Pulmonary artery endothelial cell (primary cell): Measurements from ENCODE around the gene LYST. TPM values are rescaled to one million over a fixed set of nuclear protein-coding genes. Genes with fewer than 3 reads are reported as not detected.

Experiments used
- DNase-seq: peaks from one replicate; pipeline ENCODE4 v3.0.0-alpha.2; 2011; ENCODE audit warnings: low read depth, low spot score
- total RNA-seq: library from RNA; depleted of rRNA; stranded (reverse); fragments of >200 nt; gene quantifications from 2 replicates; pipeline ENCODE4 v1.2.3, GENCODE V29; 2014

The LYST gene
- total RNA-seq, 1 donor from 2014 or later: 10.0 TPM

DNA sequence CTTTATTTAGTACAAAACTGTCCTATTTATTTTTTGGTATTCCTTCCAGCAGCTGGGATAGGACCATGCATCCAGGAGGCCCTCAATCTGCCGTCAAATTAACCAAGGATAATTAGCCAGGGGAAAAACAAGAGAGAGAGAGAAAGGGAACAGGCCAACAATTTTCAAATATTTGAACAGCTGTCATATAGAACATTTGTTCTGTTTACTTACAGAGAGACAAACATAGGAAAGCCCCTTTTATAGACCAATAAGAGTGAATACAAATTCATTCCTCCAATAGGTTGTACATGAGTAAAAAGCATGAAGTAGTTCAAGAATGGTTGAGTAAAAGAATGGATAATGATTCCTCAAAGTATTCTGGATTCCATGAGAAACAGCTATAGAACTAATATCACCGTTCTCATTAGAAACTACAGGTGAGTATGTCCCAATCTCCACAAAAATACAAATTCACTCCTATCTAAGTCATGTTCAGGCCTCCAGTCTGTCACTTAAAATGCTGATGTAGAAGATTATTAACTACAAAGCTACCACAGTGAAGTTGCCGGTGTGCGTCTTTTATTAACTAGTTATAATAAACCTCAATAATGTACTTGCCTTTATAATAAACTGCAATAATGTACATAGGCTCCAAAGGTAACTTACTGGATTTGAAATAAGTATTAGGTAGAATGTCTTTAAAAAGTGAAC, 152.4 kb downstream of the LYST start:
- DNase-seq: no peak

DNA sequence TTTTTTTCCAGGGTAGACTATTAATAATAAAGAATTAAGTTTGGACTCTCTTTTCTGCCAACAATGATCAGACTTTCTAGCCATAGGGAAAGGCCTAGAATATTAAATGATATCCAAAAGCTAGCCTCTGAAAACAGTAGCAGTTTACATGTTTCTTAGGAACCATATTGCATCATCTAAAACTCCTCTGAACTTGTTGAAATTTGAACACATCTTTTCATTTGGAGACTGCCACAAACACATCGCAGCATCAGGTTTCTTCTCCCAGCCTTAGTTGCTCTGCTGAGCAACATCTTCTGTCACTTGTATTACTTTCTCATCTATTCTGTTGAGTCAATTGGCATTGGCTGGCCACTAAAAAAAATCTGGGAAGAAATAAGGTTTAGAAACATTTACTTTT, 153.9 kb downstream of the LYST start:
- DNase-seq: no peak

DNA sequence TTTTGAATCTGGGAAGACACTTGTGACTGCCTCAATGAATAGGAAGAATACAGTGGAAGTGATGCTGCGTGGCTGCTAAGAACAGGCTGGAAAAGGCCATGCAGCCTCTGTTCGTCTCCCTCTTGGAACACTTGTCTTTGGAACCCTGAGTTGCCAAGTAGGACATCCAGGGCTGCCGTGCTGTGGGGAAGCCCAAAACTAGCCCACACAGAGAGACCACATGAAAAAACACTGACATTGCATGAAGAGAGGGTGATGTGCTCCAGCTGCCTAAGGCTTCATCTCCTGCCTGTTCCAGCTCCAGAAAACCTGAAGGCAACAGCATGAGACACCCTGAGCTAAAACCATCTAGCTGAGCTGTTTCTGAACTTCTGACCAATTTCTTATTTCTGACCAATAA, 156.0 kb downstream of the LYST start:
- no peak for DNase-seq

DNA sequence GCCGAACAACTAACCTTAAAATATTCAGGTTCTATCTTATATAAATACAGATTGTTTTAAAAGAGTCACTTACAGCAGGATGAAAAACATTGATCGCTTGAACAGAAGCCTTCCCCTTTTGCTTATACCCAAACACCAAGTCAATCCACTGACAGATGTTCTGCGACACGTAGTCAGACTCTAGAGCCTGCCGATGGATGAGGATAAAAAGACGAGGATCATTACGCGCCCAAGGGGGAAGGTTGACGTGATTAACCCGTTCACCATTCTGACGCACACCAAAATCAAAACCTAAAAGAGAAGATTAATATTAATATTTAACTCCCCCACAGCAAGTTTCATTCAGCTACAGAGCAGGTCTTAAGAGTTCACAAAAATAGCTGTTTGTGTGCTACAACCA, 157.7 kb downstream of the LYST start:
- DNase-seq: no peak

DNA sequence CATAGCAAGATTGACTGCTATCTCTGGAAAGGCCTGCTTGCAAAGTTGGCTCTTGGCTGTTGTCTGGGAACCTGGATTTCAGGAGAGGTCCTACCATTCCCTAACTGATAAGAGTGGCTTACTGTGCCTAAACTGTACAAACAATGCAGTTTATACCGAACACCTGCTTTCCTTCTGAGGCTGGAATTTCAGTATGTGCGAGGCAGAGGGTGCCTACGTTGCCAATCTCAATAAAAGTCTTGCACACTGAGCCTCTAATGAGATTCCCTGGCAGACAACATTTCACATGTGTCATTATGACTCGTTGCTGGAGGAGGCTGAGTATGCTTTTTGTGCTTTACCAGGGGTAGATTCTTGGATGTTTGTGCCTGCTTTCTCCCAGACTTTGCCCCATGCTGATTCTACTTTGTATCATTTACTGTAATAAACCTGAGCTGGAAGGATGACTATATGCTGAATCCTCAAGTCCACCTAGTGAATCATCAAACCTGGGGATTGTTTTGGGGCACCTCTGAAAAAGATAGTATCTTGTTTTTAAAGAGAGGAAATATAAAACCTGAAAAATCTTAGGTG, 158.2 kb downstream of the LYST start:
- DNase-seq: no peak

DNA sequence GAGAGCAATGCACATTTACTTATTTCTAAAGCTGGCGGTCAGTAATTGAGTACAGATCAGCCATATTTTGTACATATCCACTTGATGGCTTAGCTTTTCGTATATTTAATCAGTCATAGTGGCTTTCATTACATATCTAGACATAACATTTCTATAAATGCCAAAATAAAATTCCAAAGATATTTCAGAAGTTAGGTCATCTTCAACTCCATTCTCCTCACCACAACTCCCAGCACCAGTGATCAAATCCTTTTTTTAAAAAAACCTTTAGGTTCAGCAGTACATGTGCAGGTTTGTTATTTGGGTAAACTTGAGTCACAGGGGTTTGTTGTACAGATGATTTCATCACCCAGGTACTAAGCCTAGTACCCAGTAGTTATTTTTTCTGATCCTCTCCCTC, 163.2 kb downstream of the LYST start:
- DNase-seq: no peak

DNA sequence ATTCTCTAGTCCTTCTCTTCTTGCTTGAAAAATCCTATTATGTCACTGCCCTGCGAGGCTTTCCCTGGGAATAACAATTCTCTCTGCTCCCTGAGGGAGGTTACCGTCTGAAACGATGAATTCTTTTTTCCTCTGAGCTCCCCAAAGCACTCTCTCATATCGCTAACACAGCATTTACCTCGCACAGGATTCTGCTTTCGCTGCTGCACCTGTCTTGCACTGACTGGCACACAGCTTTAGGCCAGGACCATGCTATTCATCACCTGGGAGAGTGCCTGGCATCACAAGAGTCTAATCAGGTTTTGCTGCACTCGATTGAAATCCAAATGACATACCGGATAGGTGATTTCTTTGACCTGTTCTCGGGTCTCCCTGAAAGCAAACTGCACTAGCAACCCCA, 164.3 kb downstream of the LYST start:
- DNase-seq: no peak

DNA sequence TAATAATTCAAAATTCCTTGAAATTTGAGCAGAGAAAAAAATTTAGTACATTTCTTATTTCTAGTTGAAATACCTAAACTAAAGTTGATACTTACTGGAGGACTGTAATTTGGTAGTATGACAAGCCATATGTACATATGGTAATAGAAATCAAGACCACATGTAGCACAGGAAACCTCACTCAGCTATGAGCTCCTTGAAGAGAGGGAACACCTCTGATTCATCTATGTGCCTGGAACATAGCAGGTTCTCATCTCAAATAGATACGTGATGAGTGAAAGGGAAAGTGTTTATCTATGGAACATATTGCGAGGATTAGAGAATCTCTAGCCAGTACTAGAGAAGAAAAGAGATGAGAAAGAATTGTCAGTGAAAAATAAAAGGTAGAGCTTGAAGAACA, 169.2 kb downstream of the LYST start:
- no peak for DNase-seq

DNA sequence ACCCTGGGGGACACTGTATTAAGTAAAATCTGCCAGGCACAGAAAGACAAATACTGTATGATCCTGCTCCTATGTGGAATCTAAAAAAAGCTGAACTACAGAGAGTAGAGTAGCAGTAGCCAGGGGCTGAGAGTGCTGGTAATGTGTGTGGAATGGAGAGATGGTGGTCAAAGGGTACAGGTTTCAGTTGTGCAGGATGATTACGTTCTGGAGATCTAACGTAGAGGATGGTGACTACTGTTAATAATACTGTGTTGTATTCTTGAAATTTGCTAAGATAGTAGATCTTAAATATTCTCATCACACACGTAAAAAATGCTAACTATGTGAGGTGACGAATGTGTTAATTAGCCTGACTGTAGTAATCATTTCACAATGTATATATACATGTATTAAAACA, 177.3 kb downstream of the LYST start:
- no peak for DNase-seq

DNA sequence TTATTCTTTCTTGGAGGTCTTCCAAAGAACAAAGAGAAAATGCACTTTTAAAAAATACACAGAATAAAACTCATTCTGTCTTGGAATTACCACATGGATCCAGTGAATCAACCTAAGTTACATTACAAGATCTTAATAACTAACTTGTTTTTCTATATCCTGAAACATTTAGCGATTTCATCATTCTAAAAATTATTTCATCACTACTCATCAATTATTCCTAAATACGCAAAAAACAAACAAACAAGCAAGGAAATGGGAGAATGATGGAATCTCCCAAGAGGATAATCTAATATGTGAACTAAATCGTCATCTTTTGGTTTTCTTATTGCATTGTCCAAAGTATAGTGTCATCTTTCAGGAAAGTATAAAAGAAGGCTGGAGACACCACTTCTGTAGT, 178.6 kb downstream of the LYST start:
- no peak for DNase-seq

DNA sequence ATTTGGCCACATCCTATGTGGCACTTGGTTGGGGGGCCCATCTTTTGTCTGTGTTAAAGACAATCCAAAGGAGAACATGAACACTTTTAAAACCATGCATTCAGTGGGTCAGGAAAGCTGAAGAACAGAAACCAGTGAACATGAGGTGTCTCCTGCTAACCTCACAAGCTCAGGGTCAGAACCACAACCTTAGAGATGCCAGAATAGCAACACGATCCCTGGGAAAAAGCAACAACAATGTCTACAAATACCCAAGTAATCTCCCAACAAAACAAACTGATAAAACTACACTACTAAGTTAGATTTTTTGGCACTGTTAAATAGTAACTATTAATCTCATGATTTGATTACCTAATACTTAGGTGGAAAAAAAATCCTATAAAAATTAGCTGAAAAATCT, 183.1 kb downstream of the LYST start:
- no peak for DNase-seq

DNA sequence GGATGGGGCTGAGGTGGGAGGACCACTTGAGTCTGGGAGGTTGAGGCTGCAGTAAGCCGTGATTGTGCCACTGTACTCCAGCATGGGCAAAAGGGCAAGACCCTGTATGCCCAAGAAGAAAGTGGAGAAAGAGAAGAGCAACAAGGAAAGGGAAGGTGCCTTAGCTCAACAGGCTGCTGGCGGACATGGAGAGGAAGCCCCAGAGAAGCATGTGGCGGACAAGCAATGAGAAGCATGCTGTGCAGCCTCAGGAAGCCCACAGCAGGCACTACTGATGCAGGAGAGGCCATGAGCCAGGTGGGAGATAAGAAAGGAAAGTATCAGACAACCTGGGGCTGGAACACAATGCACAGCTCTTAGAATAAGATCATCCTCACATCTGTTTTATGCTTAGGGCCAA, 184.5 kb downstream of the LYST start:
- DNase-seq: no peak

DNA sequence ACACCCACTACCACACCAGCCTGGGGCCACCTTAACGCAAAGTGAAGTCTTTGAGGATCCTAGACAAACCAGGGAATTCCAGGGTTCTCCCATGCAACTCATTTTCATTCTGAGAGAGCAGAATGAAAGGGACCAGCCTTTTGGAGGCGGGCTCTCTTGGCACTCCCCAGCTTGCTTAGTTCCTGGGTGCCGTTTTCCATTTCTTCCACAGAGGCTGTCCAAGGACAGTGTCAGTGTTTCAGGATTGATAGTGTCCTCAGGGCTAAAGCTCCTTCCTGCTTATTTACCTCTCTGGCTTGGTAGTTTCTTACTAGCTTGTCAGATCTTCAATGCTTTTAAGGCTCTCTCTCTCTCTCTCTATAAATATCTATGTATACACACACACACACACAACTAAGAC, 187.1 kb downstream of the LYST start:
- DNase-seq: no peak

DNA sequence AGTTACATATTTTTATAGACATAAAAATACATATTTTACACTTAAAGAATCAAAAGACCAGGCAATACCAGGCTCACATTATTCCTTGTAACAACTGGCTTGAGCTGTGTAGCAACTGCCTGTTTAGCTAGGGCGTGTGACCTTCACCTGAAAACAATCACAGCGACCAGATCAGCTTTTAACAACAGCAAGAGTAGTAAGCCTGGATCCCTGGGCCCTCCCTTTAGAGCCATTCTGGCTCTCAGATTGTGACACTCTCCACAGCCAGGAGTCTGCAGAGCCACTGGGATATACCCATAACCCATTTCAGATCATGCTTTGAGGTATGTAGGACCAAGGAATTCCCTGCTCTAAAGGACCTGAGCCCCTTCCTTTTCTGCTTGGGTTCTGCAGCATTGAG, 187.7 kb downstream of the LYST start:
- no peak for DNase-seq

DNA sequence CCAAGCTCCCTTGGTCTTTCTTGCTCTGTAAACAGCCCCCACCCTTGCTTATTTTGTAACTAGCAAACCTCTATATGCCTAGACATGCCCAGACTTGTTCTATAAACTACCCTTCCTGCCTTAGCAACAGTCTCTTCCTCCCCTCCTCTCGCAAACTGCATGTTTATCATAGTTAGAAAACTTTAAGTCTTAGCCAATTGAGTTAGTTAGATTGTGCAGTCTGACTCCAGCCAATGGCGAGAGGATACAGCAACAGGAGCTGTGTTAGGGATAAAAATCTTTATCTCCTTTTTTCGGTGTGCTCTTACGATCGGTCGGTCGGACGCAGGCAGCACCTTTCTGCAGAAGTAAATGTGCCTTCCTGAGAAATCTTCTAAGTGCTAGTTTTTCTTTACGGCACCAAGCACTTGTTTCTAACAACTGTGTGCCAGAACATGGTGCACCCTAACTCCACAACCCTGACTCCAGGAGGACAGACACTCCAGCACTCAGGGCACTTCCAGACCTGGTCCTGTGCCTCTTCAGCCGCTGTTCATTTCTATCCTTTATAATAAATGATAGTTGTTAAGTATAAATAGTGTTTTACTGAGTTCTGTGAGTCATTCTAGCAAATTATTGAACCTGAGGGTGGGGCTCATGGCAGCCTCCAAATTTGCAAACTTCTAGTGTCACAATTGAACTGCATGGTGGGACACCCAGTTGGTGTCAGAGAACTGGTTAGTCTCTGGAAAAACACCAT, 191.4 kb downstream of the LYST start:
- no peak for DNase-seq

DNA sequence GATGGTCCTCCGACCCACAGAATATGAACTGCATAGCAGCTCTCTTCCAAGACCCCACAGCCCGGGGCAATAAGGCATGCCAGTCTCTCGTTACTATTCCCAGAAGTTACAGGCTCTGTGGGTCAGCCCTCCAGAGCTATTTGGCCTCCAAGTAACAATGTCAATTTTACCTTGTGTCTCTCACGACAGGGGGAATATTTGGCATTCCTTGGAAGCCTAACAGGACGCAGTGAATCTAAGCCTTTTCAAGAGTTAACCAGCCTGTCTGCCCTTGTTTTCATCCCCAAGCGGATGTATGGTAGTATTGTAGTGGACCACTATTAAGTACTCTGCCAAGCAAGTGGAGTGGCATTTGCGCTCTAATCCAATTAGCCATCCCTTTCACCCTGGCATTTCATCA, 192.7 kb downstream of the LYST start:
- no peak for DNase-seq

DNA sequence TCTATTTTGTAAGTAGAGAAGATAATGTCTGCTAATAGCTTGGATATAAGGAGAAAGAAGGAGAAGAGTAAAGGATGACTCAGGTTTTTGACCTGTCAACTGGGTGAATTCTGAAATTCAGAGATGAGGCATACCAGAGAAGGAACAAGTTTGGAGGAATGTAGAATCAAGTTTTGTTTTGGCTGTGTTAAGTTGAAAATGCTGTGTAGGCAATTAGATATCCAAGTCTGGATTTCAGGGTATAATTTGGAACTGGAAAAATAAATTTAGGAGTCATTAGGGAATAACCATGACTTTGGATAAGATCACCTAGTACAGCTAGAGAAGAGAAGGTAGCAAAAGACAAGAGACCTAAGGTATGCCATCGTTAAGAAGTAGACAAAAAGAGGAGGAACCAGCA, 194.7 kb downstream of the LYST start:
- DNase-seq: no peak

DNA sequence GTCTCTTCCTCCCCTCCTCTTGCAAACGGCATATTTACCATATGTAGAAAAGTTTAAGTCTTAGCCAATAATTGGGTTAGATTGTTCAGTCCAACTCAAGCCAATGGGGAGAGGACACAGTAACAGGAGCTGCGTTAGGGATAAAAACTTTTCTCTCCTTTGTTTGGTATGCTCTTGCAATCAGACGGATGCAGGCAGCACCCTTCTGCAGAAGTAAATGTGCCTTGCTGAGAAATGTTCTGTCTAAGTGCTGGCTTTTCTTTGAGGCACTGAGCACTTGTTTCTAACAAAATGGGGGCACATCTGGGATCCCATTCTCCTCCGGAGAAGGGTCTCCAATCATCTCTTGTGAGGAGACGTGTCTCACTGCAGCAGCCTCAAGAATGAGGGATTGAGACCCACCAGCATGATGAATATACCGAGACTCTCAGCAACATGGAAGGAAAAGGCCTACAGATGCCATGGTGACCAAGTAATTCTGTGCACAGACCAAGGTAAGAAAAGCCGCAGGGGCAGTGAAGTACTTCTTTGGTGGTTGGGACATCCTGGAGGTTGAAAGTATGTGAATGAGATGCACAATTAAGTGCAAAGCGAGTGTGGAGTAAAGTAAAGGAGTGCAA, 196.4 kb downstream of the LYST start:
- no peak for DNase-seq

DNA sequence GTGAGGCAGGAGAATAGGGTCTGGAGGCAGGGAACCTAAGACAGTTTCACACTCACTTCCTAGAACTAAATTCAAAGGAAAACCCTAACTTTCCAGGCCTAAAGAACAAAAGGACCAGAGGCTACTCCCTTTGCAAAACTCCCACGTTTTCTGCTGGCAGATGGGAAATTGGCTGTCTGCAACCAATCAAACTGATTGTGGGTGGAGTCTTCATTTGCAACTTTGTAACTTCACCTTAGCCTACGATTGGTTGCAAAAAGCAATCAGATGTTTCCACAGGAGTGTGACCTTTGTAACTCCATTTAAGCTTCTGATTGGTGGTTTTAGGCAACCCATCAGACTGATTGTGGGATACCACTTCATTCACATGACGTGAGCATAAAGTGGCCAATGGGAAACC, 197.4 kb downstream of the LYST start:
- DNase-seq: no peak

DNA sequence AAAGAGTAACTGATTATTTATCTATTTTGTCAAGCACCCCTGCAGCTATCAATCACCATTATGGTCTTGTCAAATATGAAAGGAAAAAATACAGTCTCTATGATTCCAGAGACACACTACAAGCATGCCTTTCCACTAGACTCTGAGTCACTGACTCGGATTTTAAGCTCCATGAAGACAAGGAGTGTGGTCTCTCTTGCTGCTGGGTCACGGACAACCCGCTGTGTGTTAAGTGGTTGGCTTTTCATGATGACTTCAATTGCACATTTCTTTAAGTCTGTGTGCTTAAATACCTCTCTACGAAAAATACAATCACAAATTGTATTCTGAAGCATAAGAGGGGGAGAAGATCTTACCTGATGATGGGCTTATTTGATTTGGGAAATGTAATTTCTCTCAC, 203.1 kb downstream of the LYST start:
- no peak for DNase-seq

DNA sequence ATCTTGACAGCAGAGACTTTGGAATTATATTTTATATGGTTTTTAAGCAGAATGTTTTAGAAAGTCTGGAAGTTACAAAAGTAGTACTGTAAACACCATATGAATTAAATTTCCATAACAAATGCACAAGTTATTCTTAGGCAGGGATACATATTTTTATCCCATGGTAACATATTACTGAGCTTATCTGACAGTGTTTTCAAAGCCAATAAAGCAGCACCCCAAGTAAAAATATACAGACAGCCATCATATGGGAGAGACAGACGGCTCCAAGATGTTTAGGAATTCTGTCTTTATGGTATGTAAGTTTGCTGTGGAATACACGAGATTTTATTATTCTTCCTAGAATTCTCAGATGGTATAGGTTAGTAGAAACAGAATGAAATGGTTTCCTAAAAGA, 205.1 kb downstream of the LYST start:
- DNase-seq: no peak

DNA sequence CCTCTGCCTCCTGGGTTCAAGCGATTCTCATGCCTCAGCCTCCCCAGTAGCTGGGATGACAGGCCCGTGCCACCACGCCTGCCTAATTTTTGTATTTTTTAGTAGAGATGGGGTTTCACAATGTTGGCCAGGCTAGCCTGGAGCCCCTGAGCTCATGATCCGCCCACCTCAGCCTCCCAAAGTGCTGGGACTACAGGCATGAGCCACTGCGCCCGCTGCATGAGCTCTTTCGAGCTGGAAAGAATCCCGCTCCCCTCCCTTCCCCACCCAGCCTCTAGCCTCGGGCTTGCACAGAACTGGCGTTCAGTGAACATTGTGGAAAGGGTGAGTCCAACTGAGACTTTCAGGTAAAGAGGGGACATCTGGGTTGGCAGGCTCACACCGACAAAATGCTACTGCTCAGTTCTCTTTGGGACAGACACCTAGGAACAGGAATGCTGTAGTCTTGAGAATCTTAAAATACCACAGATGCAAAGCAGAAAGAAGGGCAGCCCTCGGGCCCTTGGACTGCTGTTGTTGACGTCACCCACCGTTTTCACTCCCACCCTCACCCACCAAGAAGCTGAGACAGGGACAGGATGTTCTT, 207.4 kb downstream of the LYST start:
- no peak for DNase-seq
